OCI-LY3 (cell line): Measurements from ENCODE around the gene CROCC2.

Source experiments
- H2AFZ ChIP-seq: fragments of 200-600, 300-600 bp; shearing (Covaris generic); 2 replicates; pipeline ENCODE4 v1.6.0; 2014; ENCODE audit warnings: antibody characterized with exemption, low read depth, low read length
- H3K27ac ChIP-seq: fragments of 200-600, 300-600 bp; sonication (generic); 2 replicates; pipeline ENCODE4 v1.5.1; 2014; ENCODE audit warnings: mild to moderate bottlenecking, low read length, moderate library complexity, mixed read lengths
- H3K27me3 ChIP-seq: fragments of 200-600, 300-600 bp; sonication (generic); 2 replicates; pipeline ENCODE4 v1.6.1; 2014; ENCODE audit warnings: low read depth, low read length, mixed read lengths
- H3K36me3 ChIP-seq: fragments of 200-600, 300-600 bp; sonication (generic); replicated peaks from 2 replicates; pipeline ENCODE3; 2014; ENCODE audit warnings: low read depth, low read length, mixed read lengths
- H3K4me1 ChIP-seq: fragments of 300-600, 200-600 bp; sonication (generic); 2 replicates; pipeline ENCODE4 v1.6.1; 2014; ENCODE audit warnings: low read length, mixed read lengths
- H3K4me2 ChIP-seq: fragments of 200-600, 300-600 bp; sonication (generic); 2 replicates; pipeline ENCODE4 v1.6.1; 2014; ENCODE audit warnings: low read length, mixed read lengths
- H3K4me3 ChIP-seq: fragments of 300-600, 200-600 bp; sonication (generic); 2 replicates; pipeline ENCODE4 v1.5.1; 2014; ENCODE audit warnings: antibody characterized with exemption, mild to moderate bottlenecking, low read length, moderate library complexity
- H3K79me2 ChIP-seq: fragments of 300-600, 200-600 bp; shearing (Covaris generic); 2 replicates; pipeline ENCODE4 v1.6.1; 2014; ENCODE audit warnings: mild to moderate bottlenecking, low read length, mixed read lengths
- H3K9ac ChIP-seq: fragments of 300-600, 200-600 bp; shearing (Covaris generic); 2 replicates; pipeline ENCODE4 v1.6.0; 2014; ENCODE audit warnings: mild to moderate bottlenecking, low read length, moderate library complexity
- H3K9me3 ChIP-seq: fragments of 200-600, 300-600 bp; shearing (Covaris generic); 2 replicates; pipeline ENCODE4 v1.6.1; 2014; ENCODE audit warnings: low read length, mixed read lengths; ENCODE audit not compliant: insufficient read depth
- H4K20me1 ChIP-seq: fragments of 200-600, 300-600 bp; sonication (generic); 2 replicates; pipeline ENCODE4 v1.6.1; 2016; ENCODE audit warnings: low read length, mixed read lengths; ENCODE audit not compliant: insufficient read depth
- EZH2phosphoT487 ChIP-seq: fragments of 200-600 bp; shearing (Covaris generic); IDR thresholded peaks from 2 replicates; pipeline ENCODE4 v1.6.1; 2018; ENCODE audit warnings: antibody characterized with exemption, mixed run types, low read depth
- TF ChIP-seq, protein P1 (sequence below): fragments of 200-600, 300-600 bp; sonication (generic); IDR thresholded peaks from 2 replicates; pipeline ENCODE4 v1.5.1; 2014; ENCODE audit warnings: antibody characterized with exemption, low read length, low read depth

The CROCC2 gene

DNA sequence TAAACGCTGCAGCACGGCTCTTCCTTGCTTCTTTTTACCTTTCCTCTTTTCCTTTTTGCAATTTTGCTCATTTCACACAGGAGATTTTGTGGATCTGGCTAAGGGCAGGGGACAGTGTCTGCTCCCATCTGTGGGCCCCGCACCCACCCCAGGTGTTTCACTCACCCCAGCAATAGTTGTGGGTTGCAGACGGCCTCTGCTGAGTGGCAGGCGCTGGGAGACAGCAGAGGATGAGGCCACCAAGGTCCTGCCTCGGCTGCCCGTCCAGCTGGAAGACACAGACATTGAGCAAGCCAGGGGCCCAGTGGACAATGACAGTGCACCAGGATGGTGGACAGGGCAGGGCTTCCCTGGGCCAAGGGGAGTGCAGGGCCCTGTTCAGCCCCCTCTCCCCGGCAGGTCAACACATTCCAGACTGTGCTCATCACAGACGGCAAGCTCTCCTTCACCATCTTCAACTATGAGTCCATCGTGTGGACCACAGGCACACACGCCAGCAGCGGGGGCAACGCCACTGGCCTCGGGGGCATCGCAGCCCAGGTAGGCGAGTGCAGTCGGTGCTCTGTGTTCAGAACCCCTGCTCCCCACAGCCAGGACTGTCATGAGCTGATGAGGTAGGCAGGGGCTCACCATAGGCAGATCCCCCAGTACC, 127.3 kb downstream of the CROCC2 start:
- no peaks in the 10 kb centered on the region for H4K20me1 ChIP-seq
- no peaks in the 10 kb centered on the region for H3K4me1 ChIP-seq
- TF ChIP-seq EZH2phosphoT487: no peak
- TF ChIP-seq, protein P1, sequence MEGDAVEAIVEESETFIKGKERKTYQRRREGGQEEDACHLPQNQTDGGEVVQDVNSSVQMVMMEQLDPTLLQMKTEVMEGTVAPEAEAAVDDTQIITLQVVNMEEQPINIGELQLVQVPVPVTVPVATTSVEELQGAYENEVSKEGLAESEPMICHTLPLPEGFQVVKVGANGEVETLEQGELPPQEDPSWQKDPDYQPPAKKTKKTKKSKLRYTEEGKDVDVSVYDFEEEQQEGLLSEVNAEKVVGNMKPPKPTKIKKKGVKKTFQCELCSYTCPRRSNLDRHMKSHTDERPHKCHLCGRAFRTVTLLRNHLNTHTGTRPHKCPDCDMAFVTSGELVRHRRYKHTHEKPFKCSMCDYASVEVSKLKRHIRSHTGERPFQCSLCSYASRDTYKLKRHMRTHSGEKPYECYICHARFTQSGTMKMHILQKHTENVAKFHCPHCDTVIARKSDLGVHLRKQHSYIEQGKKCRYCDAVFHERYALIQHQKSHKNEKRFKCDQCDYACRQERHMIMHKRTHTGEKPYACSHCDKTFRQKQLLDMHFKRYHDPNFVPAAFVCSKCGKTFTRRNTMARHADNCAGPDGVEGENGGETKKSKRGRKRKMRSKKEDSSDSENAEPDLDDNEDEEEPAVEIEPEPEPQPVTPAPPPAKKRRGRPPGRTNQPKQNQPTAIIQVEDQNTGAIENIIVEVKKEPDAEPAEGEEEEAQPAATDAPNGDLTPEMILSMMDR: no peak

DNA sequence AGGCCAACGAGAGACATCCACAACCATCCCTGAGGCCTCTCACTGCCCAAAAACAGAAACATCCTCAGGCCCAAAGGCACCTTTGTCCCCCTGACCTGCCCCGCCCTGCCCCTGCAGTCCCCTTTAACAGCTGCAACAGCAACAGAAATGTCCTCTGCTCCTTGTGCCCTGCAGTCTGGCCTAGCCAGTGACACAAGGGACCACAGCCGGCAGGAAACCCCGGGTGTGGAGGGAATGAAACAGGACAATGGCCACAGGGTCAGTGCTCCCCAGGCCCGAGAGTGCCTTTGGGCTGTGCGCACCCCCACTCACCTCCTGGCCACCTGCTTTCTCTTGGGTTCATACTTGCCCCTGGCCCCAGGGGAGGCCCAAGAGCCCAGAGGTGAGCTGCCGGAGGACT, 127.9 kb downstream of the CROCC2 start:
- H3K27me3 ChIP-seq: no peaks in the 10 kb centered on the region
- no peaks in the 10 kb centered on the region for H4K20me1 ChIP-seq
- no peak overlapping the region for H3K4me3 ChIP-seq
- H3K36me3 ChIP-seq: no peaks in the 10 kb centered on the region
- H3K9ac ChIP-seq: no peak overlapping the region
- TF ChIP-seq EZH2phosphoT487: no peak
- TF ChIP-seq, protein P1: no peak
- H2AFZ ChIP-seq: no peak overlapping the region
- H3K4me1 ChIP-seq: no peaks in the 10 kb centered on the region
- H3K4me2 ChIP-seq: no peak overlapping the region
- H3K9me3 ChIP-seq: no peaks in the 10 kb centered on the region
- H3K27ac ChIP-seq: no peak overlapping the region
- H3K79me2 ChIP-seq: no peaks in the 10 kb centered on the region

More for the DNA sequence above, 127.3 kb downstream of the CROCC2 start:
- H3K27me3 ChIP-seq: no peaks in the 10 kb centered on the region
- H3K4me3 ChIP-seq: no peak overlapping the region
- H3K36me3 ChIP-seq: no peaks in the 10 kb centered on the region
- no peak overlapping the region for H3K4me2 ChIP-seq
- no peaks in the 10 kb centered on the region for H3K9me3 ChIP-seq
- H3K79me2 ChIP-seq: no peaks in the 10 kb centered on the region
- no peak overlapping the region for H2AFZ ChIP-seq
- H3K27ac ChIP-seq: no peak overlapping the region
- no peak overlapping the region for H3K9ac ChIP-seq

DNA sequence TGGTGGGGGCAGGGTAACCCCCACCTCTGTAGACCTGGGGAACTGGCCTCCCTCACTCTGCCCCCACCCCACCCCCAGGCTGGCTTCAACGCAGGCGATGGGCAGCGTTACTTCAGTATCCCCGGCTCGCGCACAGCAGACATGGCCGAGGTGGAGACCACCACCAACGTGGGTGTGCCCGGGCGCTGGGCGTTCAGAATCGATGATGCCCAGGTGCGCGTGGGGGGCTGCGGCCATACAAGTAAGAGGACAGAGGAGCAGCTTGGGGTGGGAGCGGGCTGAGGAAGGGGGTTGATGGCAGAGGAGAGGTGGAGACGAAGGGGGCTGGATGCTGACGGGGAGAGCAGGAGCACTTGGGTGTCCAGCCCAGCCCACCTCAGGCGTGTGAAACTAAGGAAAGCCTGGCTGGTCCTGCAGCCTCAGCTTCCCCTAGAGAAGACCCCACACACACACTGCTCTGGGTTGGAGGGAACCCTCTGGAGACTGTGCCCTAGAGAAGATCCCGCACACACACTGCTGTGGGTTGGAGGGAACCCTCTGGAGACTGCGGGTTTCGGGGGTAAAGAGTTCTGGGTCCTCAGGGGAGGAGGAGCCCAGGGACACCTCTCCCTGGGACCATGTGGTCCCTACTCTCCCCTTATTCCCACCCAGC, 128.5 kb downstream of the CROCC2 start:
- no peaks in the 10 kb centered on the region for H3K27me3 ChIP-seq
- no peaks in the 10 kb centered on the region for H3K79me2 ChIP-seq
- no peaks in the 10 kb centered on the region for H4K20me1 ChIP-seq
- H3K4me3 ChIP-seq: no peak overlapping the region
- no peak overlapping the region for H2AFZ ChIP-seq
- H3K9me3 ChIP-seq: no peaks in the 10 kb centered on the region
- no peak overlapping the region for H3K9ac ChIP-seq
- H3K4me1 ChIP-seq: no peaks in the 10 kb centered on the region
- no peaks in the 10 kb centered on the region for H3K36me3 ChIP-seq
- H3K27ac ChIP-seq: no peak overlapping the region
- TF ChIP-seq, protein P1: no peak
- TF ChIP-seq EZH2phosphoT487: no peak
- no peak overlapping the region for H3K4me2 ChIP-seq

DNA sequence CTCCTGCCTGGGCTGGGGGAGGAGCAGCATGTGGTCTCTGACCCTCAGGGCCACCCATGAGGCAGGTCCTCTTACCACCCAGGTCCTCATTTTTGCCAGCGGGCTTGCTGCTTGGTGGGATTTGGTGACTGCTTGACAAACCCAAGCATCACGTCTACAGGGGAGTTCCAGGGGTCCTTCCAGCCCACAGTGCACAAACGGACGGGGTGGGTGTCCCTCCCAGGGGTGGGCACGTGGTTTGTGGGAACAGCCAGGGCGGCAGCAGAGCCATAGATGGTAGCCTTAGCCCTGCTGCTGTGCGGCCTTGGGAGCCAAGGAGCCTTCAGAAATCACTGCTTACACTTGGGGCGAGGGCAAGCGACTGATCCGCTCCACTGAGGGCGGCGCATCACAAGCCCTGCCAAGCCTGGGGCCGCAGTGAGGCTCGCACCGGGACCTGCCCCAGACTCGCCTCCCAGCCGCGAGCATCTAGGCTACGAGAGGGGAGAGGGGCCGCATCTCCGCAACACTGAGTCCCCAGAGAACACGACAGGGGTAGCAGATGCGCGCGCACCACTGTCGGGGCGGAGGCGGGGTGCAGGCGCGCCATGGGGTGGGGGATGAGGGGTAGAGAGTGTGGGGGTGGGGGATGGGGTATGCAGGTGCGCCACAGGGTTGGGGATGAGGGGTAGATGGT, 129.1 kb downstream of the CROCC2 start:
- Histone ChIP-seq H3K4me2 (no peak overlapping the region), H3K79me2 (no peaks in the 10 kb centered on the region), H3K27ac (no peak overlapping the region), H4K20me1 (no peaks in the 10 kb centered on the region), H2AFZ (no peak overlapping the region), H3K9ac (no peak overlapping the region), H3K36me3 (no peaks in the 10 kb centered on the region), H3K4me3 (no peak overlapping the region), H3K27me3 (no peaks in the 10 kb centered on the region), H3K4me1 (peaks cover 1% of the 10 kb centered on the region), H3K9me3 (no peaks in the 10 kb centered on the region)
- no peak for TF ChIP-seq EZH2phosphoT487
- TF ChIP-seq, protein P1: no peak
